Measurements from ENCODE around the gene KLHDC10.

The KLHDC10 gene

DNA sequence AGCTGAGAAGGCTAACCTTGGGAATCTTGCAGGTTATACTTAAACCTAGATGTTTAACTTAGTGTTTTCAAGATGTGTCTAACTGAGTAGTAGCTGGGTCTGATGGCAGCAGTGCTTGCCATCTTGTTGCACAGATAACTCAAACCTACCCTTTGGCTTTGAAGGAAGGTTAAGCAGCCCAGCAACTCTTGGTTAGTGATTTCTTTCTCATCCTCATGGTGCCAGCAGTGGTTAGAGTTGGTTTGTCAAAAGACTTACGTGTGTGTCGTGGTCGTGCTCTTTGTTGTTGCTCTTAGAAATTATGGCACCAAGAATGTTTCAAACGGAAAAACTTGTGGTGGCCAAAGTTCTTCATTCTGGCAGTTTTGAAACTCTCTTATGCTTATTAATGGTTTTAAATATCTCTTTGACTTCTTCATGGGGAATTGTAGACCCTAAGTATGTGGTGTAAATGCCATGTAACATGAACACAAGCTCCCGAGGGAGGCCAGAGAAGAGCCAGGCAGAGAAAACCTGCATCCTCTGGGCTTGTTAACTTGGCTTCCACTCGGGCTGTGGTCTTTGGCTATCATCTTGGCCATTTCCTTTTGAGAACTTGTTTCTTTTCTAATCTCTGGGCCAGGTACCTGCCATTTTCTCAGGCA is 61.0 kb downstream of the KLHDC10 start:
- Histone ChIP-seq H3K9me3 (ENCODE audit: control insufficient read depth in 2 of 2, low read length in 2 of 2) (no peaks in the 10 kb centered on the region), H3K4me1 (ENCODE audit: control insufficient read depth in 2 of 2, insufficient read depth in 2 of 2, low read length in 2 of 2) (peaks cover 0 to 8% of the 10 kb centered on the region in 2 donors), H3K4me3 (ENCODE audit: low read length in 2 of 2) (no peak overlapping the region), H3K36me3 (ENCODE audit: control insufficient read depth in 2 of 2, insufficient read depth in 2 of 2, low read length in 2 of 2) (peaks cover 29% of the 10 kb centered on the region in 2 donors), H3K27ac (ENCODE audit: low read depth in 2 of 2, low read length in 2 of 2) (no peak overlapping the region), H3K9ac (ENCODE audit: low read depth in 1 of 2, low read length in 2 of 2) (no peak overlapping the region), H3K27me3 (ENCODE audit: control insufficient read depth in 2 of 2, insufficient read depth in 2 of 2, low read length in 2 of 2) (no peaks in the 10 kb centered on the region)

GRCh38 chr7:130131964-130132875 is 61.9 kb downstream of the KLHDC10 start:
- Histone ChIP-seq H3K4me3 (ENCODE audit: low read length in 2 of 2) (no peak overlapping the region), H3K27me3 (ENCODE audit: control insufficient read depth in 2 of 2, insufficient read depth in 2 of 2, low read length in 2 of 2) (no peaks in the 10 kb centered on the region), H3K9ac (ENCODE audit: low read depth in 1 of 2, low read length in 2 of 2) (no peak overlapping the region), H3K36me3 (ENCODE audit: control insufficient read depth in 2 of 2, insufficient read depth in 2 of 2, low read length in 2 of 2) (peaks cover 31 to 32% of the 10 kb centered on the region in 2 donors), H3K27ac (ENCODE audit: low read depth in 2 of 2, low read length in 2 of 2) (no peak overlapping the region), H3K9me3 (ENCODE audit: control insufficient read depth in 2 of 2, low read length in 2 of 2) (no peaks in the 10 kb centered on the region), H3K4me1 (ENCODE audit: control insufficient read depth in 2 of 2, insufficient read depth in 2 of 2, low read length in 2 of 2) (peaks cover 0 to 6% of the 10 kb centered on the region in 2 donors)

DNA sequence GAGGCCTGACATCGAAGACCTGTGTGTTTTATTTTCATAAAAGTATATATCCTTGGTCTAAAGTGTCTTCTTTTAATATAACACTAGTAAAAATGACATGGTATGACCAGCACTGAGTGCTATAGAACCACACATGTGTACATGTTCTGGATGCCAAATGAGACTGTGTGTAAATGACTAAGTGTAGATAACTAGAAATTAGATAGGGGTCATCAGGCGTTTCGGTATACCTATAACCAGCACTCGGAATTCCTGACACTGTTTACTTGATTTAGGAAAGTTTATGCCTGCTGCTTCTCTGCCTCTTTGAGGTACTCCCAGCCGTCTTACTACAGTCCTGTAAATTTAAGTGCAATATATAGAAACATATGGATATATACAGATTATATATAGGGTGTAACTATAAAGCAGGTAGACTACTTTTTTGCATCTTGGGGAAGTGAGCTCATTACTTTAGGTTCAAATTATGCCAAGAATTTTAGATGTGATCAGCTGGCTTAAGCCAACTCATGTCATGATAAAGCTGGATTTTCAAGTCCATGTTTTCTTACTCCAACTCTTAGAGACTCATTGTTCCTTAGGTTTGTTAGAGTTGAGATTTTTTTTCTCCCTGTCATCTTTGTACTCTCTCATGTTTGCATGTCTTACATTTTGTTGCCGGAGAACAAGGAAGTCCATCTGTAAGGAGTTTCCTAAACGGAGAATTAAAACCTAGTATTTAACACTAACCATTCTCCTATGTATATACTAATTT is 62.9 kb downstream of the KLHDC10 start:
- Histone ChIP-seq H3K4me1 (ENCODE audit: control insufficient read depth in 2 of 2, insufficient read depth in 2 of 2, low read length in 2 of 2) (no peaks in the 10 kb centered on the region), H3K4me3 (ENCODE audit: low read length in 2 of 2) (no peak overlapping the region), H3K9ac (ENCODE audit: low read depth in 1 of 2, low read length in 2 of 2) (no peak overlapping the region), H3K27ac (ENCODE audit: low read depth in 2 of 2, low read length in 2 of 2) (no peak overlapping the region), H3K36me3 (ENCODE audit: control insufficient read depth in 2 of 2, insufficient read depth in 2 of 2, low read length in 2 of 2) (peaks cover 32 to 34% of the 10 kb centered on the region in 2 donors), H3K9me3 (ENCODE audit: control insufficient read depth in 2 of 2, low read length in 2 of 2) (no peaks in the 10 kb centered on the region), H3K27me3 (ENCODE audit: control insufficient read depth in 2 of 2, insufficient read depth in 2 of 2, low read length in 2 of 2) (no peaks in the 10 kb centered on the region)

DNA sequence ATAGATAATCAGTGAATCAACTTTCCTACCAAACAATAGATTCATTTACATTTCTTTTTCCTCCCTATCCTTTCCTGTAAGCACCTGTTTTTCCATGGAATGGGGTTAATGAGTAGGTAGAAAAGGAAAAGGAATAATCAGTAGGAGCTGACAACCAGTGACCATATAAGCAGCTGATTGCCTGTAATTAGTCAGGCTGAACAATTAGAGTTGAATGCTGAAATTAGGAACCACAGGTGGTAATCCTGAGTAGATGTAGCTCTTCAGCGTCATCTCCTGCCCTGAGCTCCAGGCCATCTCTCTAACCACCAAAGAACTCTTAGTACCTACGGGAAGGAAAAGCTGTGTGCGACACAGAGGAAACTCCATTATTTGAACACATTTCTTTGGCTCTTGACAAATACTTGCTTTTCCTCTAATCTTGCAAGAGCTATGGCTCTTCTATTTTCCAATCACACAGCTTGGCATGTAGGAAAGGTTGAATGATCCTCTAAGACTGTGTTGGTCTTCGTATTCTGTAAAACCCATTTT is 63.8 kb downstream of the KLHDC10 start:
- Histone ChIP-seq H3K9ac (ENCODE audit: low read depth in 1 of 2, low read length in 2 of 2) (no peak overlapping the region), H3K4me3 (ENCODE audit: low read length in 2 of 2) (no peak overlapping the region), H3K27ac (ENCODE audit: low read depth in 2 of 2, low read length in 2 of 2) (no peak overlapping the region), H3K36me3 (ENCODE audit: control insufficient read depth in 2 of 2, insufficient read depth in 2 of 2, low read length in 2 of 2) (peaks cover 29% of the 10 kb centered on the region in 2 donors), H3K27me3 (ENCODE audit: control insufficient read depth in 2 of 2, insufficient read depth in 2 of 2, low read length in 2 of 2) (no peaks in the 10 kb centered on the region), H3K9me3 (ENCODE audit: control insufficient read depth in 2 of 2, low read length in 2 of 2) (no peaks in the 10 kb centered on the region), H3K4me1 (ENCODE audit: control insufficient read depth in 2 of 2, insufficient read depth in 2 of 2, low read length in 2 of 2) (no peaks in the 10 kb centered on the region)

- no peak overlapping the region for H3K27ac ChIP-seq (ENCODE audit: low read depth in 2 of 2, low read length in 2 of 2)
- H3K9ac ChIP-seq (ENCODE audit: low read depth in 1 of 2, low read length in 2 of 2): no peak overlapping the region
- H3K9me3 ChIP-seq (ENCODE audit: control insufficient read depth in 2 of 2, low read length in 2 of 2): no peaks in the 10 kb centered on the region
- no peaks in the 10 kb centered on the region for H3K4me1 ChIP-seq (ENCODE audit: control insufficient read depth in 2 of 2, insufficient read depth in 2 of 2, low read length in 2 of 2)
- peaks cover 26% of the 10 kb centered on the region in 2 donors for H3K36me3 ChIP-seq (ENCODE audit: control insufficient read depth in 2 of 2, insufficient read depth in 2 of 2, low read length in 2 of 2)
- no peaks in the 10 kb centered on the region for H3K27me3 ChIP-seq (ENCODE audit: control insufficient read depth in 2 of 2, insufficient read depth in 2 of 2, low read length in 2 of 2)
- no peak overlapping the region for H3K4me3 ChIP-seq (ENCODE audit: low read length in 2 of 2)
These were observed 64.4 kb downstream of the KLHDC10 start for GRCh38 chr7:130134726-130135125.

DNA sequence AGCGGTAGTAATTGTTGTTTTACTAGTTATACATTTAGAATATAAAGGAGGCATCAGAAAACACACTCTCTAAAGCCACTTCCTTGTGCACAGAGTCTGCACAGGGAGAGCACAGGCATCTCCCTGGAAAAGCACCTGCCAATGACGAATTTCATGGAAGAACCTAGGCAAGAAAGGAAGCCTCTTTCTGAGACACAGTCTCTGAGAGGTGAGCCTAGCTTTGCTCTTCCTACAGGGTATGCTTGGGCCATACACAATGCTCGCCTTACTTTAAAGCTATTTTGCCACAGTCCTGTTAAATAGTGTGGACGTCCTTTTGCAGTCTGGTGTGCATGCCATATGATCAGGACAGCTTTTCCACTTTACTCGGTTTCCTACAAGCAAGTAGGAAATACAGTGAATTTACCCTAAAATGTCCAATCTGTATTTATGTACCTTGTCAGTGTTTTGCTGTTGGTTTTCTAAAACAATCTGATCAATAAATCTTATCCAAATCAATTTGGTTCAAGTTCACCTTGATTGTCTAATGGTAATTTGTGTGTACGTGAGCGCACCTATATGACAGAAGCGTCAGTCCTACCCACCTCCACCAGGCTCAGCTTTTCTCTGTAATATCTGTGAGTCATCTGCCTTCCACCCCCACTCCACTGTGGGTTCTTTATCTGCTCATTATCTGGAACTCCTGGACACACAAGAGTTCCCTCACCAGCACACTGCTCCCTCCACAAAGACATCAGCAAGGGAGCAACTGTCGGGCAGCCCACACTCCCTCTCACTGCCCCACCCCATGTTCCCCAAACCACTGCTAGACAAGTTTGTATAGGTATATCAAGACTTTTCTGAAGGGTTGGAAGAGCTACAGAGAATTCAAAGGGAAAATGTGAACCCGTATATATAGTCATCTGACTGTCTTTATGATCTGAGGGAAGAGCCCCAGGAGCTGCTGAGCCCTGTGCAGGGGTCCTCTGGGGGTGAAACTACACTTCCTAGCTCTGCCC is 65.2 kb downstream of the KLHDC10 start:
- Histone ChIP-seq H3K9ac (ENCODE audit: low read depth in 1 of 2, low read length in 2 of 2) (no peak overlapping the region), H3K9me3 (ENCODE audit: control insufficient read depth in 2 of 2, low read length in 2 of 2) (no peaks in the 10 kb centered on the region), H3K4me1 (ENCODE audit: control insufficient read depth in 2 of 2, insufficient read depth in 2 of 2, low read length in 2 of 2) (no peaks in the 10 kb centered on the region), H3K27me3 (ENCODE audit: control insufficient read depth in 2 of 2, insufficient read depth in 2 of 2, low read length in 2 of 2) (no peaks in the 10 kb centered on the region), H3K27ac (ENCODE audit: low read depth in 2 of 2, low read length in 2 of 2) (no peak overlapping the region), H3K4me3 (ENCODE audit: low read length in 2 of 2) (no peak overlapping the region), H3K36me3 (ENCODE audit: control insufficient read depth in 2 of 2, insufficient read depth in 2 of 2, low read length in 2 of 2) (peaks cover 23 to 26% of the 10 kb centered on the region in 2 donors)

DNA sequence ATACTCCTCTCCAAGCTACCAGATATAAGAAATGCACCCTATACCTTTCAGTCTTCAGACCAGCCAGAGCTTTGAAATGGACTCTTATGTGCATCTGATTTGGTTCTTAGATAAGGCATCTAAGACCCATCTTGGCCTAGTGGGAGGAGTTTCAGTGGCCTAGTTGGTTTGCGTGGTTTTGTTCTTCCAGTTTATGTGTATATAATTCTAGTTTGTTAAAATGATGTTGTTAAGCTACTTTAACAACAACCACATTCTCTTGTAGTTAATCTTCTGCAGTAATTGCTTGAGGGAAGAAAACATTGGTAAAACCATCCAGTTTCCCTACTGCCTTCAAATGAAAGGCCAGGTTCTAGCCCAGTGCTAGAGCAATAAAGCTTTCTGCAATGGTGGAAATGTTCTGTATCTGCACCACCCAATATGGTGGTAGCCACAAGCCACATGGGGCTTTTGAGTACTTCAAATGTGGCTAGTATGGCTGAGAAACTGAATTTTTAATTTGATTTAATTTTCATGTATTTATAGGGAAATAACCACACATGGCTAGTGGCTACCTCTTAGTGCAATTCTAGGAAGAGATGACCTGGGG is 66.3 kb downstream of the KLHDC10 start:
- Histone ChIP-seq H3K27me3 (ENCODE audit: control insufficient read depth in 2 of 2, insufficient read depth in 2 of 2, low read length in 2 of 2) (no peaks in the 10 kb centered on the region), H3K9me3 (ENCODE audit: control insufficient read depth in 2 of 2, low read length in 2 of 2) (no peaks in the 10 kb centered on the region), H3K9ac (ENCODE audit: low read depth in 1 of 2, low read length in 2 of 2) (no peak overlapping the region), H3K36me3 (ENCODE audit: control insufficient read depth in 2 of 2, insufficient read depth in 2 of 2, low read length in 2 of 2) (peaks cover 14 to 15% of the 10 kb centered on the region in 2 donors), H3K27ac (ENCODE audit: low read depth in 2 of 2, low read length in 2 of 2) (no peak overlapping the region), H3K4me3 (ENCODE audit: low read length in 2 of 2) (no peak overlapping the region), H3K4me1 (ENCODE audit: control insufficient read depth in 2 of 2, insufficient read depth in 2 of 2, low read length in 2 of 2) (peaks cover 5 to 7% of the 10 kb centered on the region in 2 donors)

DNA sequence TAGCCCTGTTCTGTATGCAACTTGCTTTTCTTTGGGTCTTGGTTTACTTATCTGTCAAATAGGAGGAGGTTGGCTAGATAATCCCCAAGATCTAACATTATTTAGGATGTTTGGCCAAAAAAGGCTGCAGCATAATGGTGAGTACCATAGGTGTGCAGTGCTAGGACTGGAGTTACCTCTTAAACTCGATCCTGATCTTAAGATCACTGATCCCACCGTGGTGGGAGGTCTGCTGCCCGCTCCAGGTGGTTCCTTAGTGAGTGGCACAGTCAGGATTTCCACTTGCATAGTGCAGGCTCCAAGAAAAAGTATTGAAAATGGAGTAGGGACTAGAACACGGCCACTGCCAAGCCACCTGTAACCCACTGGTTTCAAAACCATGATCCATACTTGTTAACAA is 66.9 kb downstream of the KLHDC10 start:
- peaks cover 12 to 14% of the 10 kb centered on the region in 2 donors for H3K36me3 ChIP-seq (ENCODE audit: control insufficient read depth in 2 of 2, insufficient read depth in 2 of 2, low read length in 2 of 2)
- no peaks in the 10 kb centered on the region for H3K9me3 ChIP-seq (ENCODE audit: control insufficient read depth in 2 of 2, low read length in 2 of 2)
- H3K27ac ChIP-seq (ENCODE audit: low read depth in 2 of 2, low read length in 2 of 2): no peak overlapping the region
- H3K27me3 ChIP-seq (ENCODE audit: control insufficient read depth in 2 of 2, insufficient read depth in 2 of 2, low read length in 2 of 2): no peaks in the 10 kb centered on the region
- H3K9ac ChIP-seq (ENCODE audit: low read depth in 1 of 2, low read length in 2 of 2): no peak overlapping the region
- no peak overlapping the region for H3K4me3 ChIP-seq (ENCODE audit: low read length in 2 of 2)
- H3K4me1 ChIP-seq (ENCODE audit: control insufficient read depth in 2 of 2, insufficient read depth in 2 of 2, low read length in 2 of 2): peaks cover 8 to 12% of the 10 kb centered on the region in 2 donors

Data from mucosa of rectum (tissue), 2 donors.